Measurements from ENCODE around the gene USP47.

The USP47 gene

DNA sequence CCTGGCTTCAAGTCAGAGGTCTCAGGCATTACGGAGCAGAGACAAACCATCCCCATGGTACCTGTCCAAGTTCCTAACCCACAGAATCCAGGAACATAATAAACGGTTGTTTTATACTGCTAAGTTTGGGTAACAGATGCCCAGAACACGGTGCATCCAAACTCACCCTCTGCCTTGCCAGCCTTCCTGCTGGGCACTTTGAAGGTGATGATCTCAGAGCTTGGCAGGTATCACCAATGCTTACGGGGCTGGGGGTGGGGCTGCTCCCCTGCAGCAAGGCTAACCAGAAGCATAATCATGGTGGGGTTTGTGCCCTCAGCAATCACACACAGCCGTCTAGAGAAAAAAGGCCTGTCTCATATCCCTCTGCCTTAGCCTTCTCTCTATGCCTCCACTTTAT lies 139.6 kb downstream of the USP47 start:
- DNase-seq (ENCODE audit: low spot score) = no peak

DNA sequence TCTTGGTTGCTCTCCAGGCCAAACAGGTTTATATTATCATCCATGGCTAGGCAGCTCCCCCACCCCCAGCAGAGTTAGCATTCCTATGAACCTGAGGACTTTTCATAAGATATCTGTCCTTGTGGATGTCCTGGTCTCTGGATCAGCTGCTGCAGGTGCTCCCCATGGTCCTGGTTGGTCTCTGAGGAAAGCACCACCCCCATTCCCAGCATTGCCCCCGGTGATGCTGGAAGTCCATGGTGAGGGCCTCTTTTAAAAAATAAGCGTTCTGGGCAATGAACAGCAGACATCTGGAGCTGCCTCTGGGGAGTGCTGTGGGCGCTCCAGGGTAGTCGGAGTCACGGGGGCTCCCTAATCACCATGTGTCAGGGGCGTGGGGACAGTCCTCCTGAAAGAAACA lies 140.1 kb downstream of the USP47 start:
- no peak for DNase-seq (ENCODE audit: low spot score)

DNA sequence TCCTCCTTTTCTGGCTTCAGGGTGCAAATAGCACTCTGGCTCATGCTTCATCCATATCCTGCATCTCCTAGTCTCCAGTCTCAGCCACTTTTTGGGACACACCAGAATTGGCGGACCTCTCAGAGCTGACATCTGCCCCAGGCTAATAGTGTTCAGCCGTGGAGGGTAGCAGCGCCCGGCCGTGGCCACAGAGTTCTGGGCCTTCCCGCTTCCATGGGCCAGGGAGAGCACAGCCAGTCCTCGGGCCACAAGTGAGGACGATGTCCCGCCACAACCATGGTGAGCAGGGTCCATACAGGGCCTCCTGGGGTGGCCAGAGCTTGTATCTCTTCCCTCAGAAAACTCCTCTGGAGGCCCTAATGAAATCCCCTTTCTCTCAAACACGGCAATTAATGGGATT lies 140.7 kb downstream of the USP47 start:
- DNase-seq (ENCODE audit: low spot score) = no peak

DNA sequence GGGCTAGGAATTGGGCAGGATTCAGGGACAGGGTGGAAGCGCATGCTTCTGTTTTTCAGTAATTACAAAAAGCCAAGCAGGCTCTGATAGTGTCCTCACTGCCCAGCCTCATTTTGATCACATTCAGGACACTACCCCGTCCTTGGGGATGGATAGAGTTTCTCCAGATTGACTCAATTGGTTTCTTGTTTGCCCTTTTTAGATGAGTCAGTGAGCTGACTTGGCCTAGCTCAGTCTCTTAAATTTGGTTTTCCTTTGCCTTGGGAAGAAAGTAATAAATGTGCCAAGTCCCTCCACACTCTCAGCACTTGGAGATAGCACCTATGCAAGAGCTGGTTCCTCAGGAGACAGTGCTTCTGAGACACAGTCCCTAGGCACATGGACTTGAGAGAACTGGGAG lies 141.2 kb downstream of the USP47 start:
- DNase-seq (ENCODE audit: low spot score) = no peak

DNA sequence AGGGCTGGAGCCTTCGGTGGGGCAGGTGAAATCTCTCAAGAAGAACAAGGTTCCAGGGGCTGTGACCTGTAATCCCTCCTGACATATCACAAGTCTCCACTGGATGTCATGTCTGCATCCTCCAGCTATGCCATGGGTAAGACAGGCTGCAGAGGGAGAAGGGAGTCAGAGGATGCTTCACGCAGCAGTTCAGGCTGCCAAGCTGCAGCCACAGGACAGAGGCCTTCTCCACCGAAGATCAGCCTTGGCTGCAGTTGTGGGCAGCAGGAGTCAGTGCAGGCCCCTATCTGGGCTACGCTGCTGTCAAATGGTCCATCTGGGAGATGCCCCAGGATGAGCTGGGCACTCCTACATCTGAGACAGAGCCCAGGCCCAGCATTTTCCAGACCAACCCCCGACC lies 141.7 kb downstream of the USP47 start:
- no peak for DNase-seq (ENCODE audit: low spot score)

DNA sequence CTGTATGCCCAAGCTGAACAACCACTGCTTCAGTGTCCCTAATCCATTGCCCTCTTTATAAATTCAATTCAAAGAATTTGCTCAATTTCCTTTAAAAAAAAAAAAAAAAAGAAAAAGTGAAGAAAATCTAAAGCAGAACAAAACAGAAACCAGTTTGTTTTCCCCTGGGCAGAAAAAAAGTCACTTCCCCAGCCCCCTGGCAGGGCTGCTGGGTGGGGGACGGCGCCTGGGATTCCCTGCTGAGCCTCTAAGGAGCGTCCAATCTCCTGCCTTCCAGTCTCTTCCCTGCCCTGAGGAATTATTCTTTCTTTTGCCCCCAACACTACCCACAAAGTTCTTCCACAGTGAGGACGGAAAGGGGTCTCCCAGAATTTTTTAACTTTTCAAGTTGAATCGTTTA lies 142.8 kb downstream of the USP47 start:
- no peak for DNase-seq (ENCODE audit: low spot score)

DNA sequence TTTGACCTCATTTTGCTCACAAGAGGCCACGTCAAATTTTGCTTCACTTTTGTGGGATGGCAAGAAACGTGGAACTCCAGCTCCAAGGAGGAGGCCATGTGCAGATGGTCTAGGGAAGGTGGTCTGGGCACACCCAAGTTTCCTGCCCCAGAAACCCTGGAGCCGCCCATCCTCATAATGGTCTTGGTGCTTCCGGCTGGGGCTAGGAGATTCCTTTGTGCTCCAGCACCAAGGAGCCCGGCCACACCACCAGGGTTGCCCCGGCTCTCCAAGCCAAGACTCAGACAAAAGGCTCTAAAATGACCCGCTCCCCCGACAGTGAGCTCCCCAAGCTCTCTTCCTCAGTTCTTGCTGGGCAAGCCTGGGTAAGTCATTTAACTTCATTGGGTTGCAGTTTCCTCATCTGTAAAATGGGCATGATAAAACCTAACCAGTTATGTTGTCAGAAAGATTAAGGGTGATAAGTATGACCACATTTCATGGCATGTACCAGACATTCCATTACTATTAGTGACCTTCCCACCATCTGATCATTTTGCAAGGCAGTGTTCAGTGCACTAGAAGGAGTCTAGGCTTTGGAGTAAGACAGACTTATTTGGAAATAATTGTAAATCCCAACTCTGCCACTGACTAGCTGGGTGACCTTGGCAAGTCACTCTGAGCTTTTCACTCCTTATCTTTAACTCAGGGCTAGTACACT lies 143.4 kb downstream of the USP47 start:
- DNase-seq (ENCODE audit: low spot score) = no peak

DNA sequence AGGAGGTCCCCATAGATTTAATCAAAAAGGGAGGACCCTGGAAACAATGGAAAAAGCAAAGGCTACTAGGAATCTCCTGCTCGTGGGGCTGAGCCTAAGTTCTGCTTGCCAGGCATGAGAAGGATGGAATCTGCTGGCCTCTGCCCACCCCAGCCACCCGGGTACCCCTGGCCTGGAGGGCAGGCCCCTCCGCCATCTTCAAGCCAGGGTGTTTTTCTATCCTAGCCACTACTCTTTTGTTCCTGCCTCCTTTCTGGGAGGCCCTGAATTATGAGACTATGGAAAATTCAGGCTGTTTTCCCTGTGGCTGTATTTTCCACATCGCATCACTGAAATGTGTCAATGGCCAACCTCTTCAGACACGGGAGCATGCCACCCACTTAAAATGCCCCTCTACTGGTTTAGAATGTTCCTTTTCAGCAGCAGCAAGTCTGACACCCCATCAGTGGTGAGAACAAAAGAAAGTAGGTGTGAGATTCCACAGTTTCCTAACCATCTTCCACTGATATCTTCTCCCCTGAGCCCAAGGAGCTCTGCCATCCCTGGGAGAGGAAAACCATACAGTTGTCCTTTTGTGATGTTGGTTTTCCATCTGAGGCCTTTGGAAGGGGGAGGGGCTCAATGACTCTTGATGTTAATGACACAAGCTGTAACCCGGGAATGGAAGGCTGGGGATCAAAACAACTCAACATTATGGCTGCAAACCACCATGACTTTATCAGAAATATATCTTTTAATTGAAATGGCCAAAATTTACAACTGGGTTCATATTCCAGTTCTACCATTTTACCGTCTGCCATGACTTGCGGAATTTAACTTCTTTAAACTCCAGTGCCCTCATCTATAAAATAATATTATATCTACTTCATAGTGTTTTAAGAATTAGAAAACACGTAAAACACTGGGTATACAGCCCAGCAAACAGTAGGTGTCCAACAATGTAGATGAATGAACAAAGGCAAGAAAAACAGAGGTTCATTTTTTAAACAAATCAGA lies 144.5 kb downstream of the USP47 start:
- no peak for DNase-seq (ENCODE audit: low spot score)

DNA sequence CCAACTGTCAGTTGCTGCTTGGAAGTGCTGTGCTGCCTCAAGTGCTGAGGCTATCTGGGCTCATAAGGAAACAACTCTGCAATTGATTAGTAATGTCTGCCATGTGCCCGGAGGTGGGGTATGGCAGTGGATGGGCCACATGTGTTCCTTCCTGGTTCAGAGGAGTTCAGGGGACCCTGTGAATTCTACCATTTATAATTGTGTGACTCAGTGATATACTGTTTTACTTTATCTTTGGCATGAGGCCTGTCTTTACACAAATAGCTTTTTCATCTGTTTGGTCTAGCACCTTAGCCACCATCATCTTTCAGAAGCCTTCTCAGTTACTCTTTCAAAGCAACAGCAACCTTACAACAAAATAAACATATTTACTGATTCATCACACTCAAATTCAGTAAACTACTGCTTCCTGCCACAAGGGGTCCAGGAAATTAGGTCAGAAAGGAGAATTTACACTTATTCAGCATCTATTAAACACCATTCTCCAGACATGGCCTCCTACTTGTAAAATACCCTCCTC lies 145.8 kb downstream of the USP47 start:
- no peak for DNase-seq (ENCODE audit: low spot score)

DNA sequence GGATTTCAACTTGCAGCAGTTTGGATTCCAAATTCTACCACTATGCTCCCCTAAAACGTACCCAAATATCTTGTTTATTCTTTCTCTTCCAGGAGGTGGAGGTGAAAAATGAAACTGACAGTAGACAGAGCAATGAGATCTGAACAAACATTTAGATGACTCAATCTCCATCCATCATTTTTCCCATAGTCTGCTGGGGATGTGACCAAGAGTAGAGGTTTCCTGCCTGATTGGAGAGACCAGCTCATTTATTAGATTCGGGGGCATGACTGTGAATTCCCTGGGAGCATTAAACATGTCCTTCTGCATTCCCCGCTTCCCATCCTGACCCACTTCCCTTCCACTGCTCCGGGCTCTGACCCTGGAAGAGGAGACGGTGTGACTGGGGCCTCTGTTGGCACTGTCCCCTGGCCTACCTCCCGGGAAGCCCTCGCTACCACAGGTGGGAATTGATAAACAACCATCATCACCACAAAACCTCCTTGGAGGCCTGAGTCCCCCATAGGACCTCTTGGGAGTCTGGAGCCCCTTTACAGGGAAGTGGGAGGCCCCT lies 146.4 kb downstream of the USP47 start:
- no peak for DNase-seq (ENCODE audit: low spot score)

DNA sequence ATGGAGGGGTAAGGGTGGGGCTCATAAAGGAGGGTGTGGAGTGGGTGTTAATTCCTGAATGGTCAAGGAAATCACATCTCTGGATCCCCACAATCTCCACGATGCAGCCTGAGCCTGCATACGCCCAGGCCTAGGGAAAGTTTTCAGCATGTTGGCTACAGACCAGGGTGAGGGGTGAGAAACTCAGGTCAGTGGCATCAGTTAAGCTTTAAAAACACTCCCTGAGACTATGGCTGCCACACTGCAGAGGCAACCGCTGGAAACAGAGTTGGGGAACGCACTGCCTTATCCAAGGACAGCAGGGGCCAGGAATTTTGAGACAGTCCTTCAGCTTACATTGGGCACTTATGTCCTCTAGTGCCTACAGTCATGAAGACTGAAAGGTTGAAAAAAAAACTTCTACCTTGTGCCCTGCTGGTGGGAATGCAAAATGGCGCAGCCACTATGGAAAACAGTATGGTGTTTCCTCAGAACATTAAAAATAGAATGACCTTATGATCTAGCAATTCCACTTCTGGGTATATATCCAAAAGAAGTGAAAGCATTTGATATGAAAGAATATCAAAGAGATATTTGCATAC lies 147.0 kb downstream of the USP47 start:
- DNase-seq (ENCODE audit: low spot score) = no peak

DNA sequence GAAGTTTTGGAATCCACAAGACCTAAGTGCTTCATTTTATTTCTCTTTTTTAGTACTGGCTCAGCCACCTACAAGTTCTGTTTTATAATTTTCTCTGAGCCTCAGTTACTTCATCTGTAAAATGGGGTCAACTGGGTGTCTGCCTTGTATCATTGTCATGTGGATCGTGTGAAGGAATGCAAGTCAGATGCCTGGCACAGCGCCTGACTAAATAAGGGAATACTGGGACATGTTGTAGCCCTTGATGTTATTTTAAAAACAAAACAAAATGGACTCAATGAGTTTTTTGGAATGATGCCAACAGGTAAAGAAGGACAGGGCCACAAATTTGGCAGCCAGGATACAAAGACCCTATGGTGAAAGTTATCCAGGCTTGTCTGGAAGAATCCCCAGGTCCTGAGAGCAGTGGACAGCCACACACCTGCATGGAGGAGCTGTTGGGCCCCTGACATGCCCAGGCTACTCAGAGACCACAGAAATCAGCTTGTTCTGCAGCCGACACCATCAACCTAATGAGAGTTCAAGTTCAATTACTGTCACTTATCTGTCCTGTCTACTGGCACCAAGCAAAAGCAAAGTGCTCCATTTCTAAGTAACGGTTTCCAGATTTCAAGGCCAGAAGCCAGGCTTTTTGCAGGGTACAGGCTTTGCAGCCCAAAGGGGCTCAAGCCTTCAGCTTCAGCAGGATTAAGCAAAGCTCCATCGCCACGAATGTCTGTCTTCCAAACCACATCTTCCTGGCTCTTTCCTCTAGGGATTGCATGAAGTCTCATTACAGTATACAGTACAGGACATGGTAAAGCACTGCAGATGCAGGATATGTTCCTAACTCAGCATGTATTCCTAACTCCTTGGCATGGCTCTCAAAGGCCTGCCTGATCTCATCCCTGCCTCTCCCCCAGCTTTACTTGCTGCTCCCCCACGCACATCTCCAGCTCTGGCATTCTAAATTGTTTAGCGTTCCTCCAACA lies 148.3 kb downstream of the USP47 start:
- DNase-seq (ENCODE audit: low spot score) = no peak

DNA sequence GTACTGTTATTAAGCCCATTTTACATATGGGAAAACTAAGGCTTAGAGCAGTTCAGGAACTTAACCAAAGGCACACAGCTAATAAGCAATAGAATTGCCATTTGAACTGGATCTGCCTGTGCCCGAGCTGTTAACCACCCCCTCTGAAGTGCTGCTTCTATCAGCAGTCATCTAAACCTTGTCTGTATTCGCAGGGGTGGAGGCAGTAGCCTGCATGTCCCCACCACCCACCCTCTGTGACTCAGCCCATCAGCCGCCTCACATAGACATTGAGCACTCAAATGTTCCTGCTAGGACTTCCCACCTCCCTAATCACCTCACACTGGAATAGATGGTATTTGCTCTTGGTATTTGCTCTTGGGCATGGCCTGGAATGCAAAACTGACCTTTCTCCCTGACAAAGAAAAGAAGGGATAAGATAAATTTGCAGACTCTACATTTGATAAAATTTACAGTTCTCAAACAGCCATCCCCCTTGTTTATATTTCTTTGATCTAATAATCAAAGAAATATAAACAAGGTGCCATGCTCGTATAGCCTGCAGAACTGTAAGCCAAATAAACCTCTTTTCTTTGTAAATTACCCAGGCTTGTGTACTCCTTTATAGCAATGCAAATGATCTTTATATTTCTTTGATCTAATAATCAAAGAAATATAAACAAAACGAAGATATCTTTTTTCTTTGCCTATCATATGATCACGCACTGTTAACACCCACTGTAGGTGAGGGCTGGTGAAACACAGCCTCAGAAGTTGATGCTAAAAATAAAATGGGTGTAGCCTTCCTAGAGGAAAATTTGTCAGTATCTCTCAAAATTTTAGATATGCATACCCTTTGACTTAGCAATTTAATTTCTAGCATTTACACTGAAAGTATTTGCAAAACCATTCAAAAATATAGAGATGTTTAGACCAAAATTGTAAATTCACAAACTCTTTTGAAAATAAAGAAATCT lies 150.8 kb downstream of the USP47 start:
- DNase-seq (ENCODE audit: low spot score) = no peak

DNA sequence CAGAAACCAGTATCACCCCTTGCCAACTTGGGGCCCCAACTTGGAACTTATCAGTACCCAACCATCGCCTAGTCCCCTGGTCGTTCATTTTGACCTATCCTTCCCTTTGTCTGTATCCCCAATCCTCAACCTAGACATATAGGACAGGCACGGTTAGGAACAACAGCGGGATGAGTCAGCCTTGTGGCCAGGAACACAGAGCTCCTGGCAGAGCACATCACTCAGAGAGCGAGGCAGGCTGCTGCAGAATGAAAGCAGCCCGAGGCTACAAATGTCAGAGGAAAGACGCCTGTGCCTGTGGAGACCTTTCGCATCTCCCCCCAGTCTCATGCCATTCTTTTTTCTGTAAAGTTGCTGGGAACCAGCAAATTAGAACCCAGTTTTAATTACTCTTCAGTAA lies 152.1 kb downstream of the USP47 start:
- peak; percentile 68 for DNase-seq (ENCODE audit: low spot score)

DNA sequence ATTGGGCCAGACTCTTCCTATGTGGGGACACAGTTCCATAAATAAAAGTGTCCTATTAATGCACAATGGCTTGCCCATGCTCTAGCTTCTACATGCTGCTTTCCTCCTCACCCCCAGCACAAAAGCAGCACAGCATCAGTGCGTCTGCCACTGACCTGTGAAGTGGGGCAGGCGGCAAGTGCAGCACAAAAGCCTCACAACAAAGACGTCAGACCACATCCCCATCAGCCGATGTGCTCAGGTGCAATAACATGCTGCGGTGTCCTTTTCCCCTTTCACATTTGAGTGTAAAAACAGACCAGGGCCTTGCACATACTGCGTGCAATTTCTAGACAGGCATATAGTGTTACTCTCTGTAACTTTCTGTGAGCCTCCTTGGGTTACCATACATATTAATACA lies 153.8 kb downstream of the USP47 start:
- no peak for DNase-seq (ENCODE audit: low spot score)

DNA sequence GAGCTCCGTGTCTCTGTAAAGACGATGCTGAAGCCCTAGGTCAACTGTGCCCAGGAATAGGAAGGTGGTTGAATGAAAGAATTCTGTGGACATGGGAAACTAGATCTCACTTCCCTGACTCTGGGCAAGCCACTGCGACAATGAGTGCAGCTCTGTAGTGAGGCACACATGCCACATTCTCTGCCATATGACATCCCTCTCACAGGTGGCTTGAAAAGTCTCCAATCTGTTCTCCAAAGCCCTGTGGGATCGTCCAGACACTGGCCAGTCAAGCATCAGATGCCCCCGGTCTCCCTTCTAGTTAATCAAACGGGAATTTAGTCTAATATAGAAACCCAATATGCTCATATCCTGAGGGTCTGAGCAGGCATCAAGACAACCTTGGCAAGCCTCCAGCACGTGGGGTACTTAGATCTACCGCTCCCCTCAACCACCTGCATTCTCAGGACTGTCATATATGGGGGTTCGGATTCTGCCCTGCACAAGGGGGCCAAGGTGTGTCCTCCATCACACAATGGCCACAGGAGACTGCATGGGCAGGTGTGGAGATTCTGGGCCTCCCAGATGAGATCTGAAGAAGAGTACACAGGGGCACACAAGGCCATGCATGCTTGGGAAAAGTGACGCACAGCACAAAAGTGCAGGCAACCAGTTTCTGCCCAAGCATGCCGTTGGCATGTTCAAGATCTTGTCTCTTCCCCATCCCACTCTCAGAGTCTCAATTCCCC lies 154.7 kb downstream of the USP47 start:
- DNase-seq (ENCODE audit: low spot score) = no peak

DNA sequence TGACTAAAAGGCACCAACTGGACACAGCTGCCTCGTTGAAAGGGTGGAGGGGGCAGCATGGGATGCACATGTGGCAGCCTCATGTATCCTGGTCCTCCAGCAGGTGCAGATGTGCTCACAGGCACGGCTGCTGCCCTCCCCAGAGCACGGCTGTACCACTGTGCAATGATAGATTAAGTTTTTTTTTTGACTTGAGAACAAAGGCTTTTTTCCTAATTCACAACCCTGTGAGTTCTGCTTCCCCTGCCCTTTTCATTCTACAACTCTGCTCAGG lies 155.2 kb downstream of the USP47 start:
- no peak for DNase-seq (ENCODE audit: low spot score)

DNA sequence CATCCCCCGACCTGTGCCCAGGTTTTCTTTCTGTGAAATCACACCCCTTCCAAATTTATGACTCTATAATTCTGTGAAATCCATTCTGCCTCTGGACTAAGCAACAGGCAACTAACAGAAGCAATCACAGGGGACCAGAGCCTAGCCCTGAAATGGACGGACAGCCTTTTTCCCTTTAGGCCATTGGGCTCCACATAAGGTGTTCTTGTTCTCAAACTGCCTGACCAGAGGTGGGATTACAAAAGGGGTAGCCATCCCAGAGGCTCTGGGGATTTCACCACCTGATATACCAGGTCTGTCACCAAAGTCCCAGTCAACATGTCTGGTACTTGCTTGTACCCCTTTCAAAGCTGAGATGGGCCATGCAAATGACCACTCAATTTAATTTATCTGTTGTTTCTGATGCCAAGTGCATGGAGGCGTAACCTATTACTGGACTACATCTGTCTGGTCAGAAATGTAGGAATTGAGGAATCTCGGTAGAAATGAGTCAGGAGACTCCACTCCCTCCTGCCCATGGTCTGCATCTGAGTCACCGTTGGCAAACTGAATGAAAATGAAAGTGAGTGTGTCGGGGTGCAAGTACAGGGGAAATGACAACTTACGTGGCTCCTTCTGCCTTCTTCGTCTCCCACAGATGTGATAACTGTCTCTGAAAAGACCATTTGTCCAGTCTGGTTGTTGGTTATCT lies 156.5 kb downstream of the USP47 start:
- DNase-seq (ENCODE audit: low spot score) = peak; percentile 86

DNA sequence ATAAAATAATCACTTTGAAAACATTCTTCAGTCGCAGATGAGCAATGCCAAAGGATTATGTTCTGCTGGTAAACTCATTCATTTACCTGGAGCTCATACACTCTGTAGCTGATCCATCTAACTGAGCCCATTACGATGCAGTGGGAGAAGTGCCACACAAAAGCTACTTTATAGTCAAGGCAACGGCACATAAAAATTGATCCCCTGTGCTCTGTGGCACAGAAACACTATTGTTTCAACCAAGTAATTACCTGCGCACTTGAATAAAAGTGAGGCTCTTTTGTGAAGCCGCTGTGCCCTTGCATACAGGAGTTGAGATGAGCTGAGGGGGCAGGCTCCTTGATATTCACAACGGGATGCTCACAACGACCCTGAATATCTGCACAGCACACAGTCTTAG lies 159.4 kb downstream of the USP47 start:
- no peak for DNase-seq (ENCODE audit: low spot score)

All from hepatic stellate cell (primary cell).